SK-N-SH (cell line): ENCODE data around the gene PPP1R36. TPM values are rescaled to one million over a fixed set of nuclear protein-coding genes. Genes with fewer than 3 reads are reported as not detected.
A peak's percentile ranks its signal among the peaks of the same experiment; 100 is the strongest.

Source experiments
- CTCF ChIA-PET: fragments of 300-600, 350-600 bp; formaldehyde crosslinking; extraction: SDS; loops from one replicate; lab custom pipeline; 2021; lab: Yijun Ruan, JAX
- POLR2A ChIA-PET: fragments of 350-600 bp; sonication (Branson Sonifier 250); formaldehyde crosslinking; extraction: SDS; loops from one replicate; lab custom pipeline; 2020; ENCODE audit warnings: antibody characterized with exemption, inconsistent platforms; lab: Yijun Ruan, JAX
- DNase-seq: peaks from one replicate; pipeline ENCODE4 v3.0.0; 2012
- H2AFZ ChIP-seq: fragments of 200-600 bp; sonication (generic); 2 replicates; pipeline ENCODE4 v1.8.1; 2016; ENCODE audit warnings: antibody characterized with exemption, mild to moderate bottlenecking, low read depth
- H3F3A ChIP-seq: fragments of 200-600 bp; sonication (generic); replicated peaks from 2 replicates; pipeline ENCODE3; 2016; ENCODE audit warnings: antibody characterized with exemption, mild to moderate bottlenecking; ENCODE audit not compliant: insufficient read depth
- H3K27ac ChIP-seq, 2 experiments: fragments of 200-500 bp in 1 of 2; fragments of 200-600 bp in 1 of 2; sonication (Bioruptor generic) in 1 of 2; sonication (generic), shearing (Covaris generic) in 1 of 2; 2 replicates each; pipeline versions ENCODE4 v1.5.1 to v1.6.1; 2014 to 2016; ENCODE audit warnings: low read depth in 2 of 2, inconsistent platforms in 1 of 2, low read length in 1 of 2, mild to moderate bottlenecking in 1 of 2, mixed read lengths in 1 of 2
- H3K27me3 ChIP-seq: fragments of 200-600 bp; sonication (generic), shearing (Covaris generic); 2 replicates; pipeline ENCODE4 v1.6.1; 2016; ENCODE audit warnings: mixed run types; ENCODE audit not compliant: insufficient read depth
- H3K36me3 ChIP-seq, 2 experiments: fragments of 200-500 bp in 1 of 2; fragments of 200-600 bp in 1 of 2; sonication (Bioruptor generic) in 1 of 2; sonication (generic) in 1 of 2; replicated peaks in 1 of 2; 2 replicates each; pipeline versions ENCODE3 to v1.5.1; 2014 to 2016; ENCODE audit warnings: low read length in 1 of 2, mild to moderate bottlenecking in 1 of 2; ENCODE audit not compliant: insufficient read depth in 2 of 2, control insufficient read depth in 1 of 2
- H3K4me1 ChIP-seq, 2 experiments: fragments of 200-500 bp in 1 of 2; fragments of 200-600 bp in 1 of 2; sonication (Bioruptor generic) in 1 of 2; sonication (generic), shearing (Covaris generic) in 1 of 2; 2 replicates each; pipeline versions ENCODE4 v1.5.1 to v1.6.1; 2014 to 2016; ENCODE audit warnings: low read depth in 1 of 2, low read length in 1 of 2, mixed run types in 1 of 2; ENCODE audit not compliant: insufficient read depth in 2 of 2, control insufficient read depth in 1 of 2
- H3K4me2 ChIP-seq: fragments of 200-600 bp; sonication (generic), shearing (Covaris generic); 2 replicates; pipeline ENCODE4 v1.6.1; 2017; ENCODE audit warnings: mixed run types
- H3K4me3 ChIP-seq, 2 experiments: fragments of 200-500 bp in 1 of 2; fragments of 200-600 bp in 1 of 2; sonication (Bioruptor generic) in 1 of 2; sonication (generic), shearing (Covaris generic) in 1 of 2; 2 replicates each; pipeline versions ENCODE4 v1.5.1 to v1.8.1; 2014 to 2016; ENCODE audit warnings: low read depth in 2 of 2, inconsistent platforms in 1 of 2, low read length in 1 of 2, mild to moderate bottlenecking in 1 of 2, mixed read lengths in 1 of 2, moderate library complexity in 1 of 2
- H3K79me2 ChIP-seq: fragments of 200-600 bp; sonication (generic); 2 replicates; pipeline ENCODE4 v1.8.1; 2017; ENCODE audit warnings: mild to moderate bottlenecking; ENCODE audit not compliant: insufficient read depth
- H3K9ac ChIP-seq: fragments of 200-600 bp; sonication (generic); 2 replicates; pipeline ENCODE4 v1.6.1; 2017; ENCODE audit warnings: mixed run types
- H3K9me2 ChIP-seq: fragments of 200-600 bp; sonication (generic); 2 replicates; pipeline ENCODE4 v1.6.1; 2017; ENCODE audit warnings: mixed run types
- H3K9me3 ChIP-seq: fragments of 200-600 bp; sonication (generic); 2 replicates; pipeline ENCODE4 v1.6.1; 2017; ENCODE audit warnings: mixed run types, mild to moderate bottlenecking, moderate library complexity
- H4K20me1 ChIP-seq: fragments of 200-600 bp; sonication (generic); 2 replicates; pipeline ENCODE4 v1.6.1; 2017; ENCODE audit warnings: mild to moderate bottlenecking, mixed run types; ENCODE audit not compliant: insufficient read depth
- CHD2 ChIP-seq: fragments of 150-350 bp; IDR thresholded peaks from 2 replicates; pipeline ENCODE4 v1.6.1; 2018; ENCODE audit warnings: low read length; ENCODE audit not compliant: partially characterized antibody
- CTCF ChIP-seq: fragments of 200-600 bp; sonication (generic); IDR thresholded peaks from 2 replicates; pipeline ENCODE4 v1.6.1; 2017; ENCODE audit warnings: antibody characterized with exemption, mild to moderate bottlenecking, moderate library complexity
- GATA2 ChIP-seq: sonication (generic); formaldehyde crosslinking; IDR thresholded peaks from 2 replicates; pipeline ENCODE4 v1.5.0; 2020; ENCODE audit warnings: mild to moderate bottlenecking, missing genetic modification reagents
- MXI1 ChIP-seq: IDR thresholded peaks from 2 replicates; pipeline ENCODE4 v1.6.1; 2012; ENCODE audit warnings: mild to moderate bottlenecking, low read depth, low read length, improper control_type of control experiment
- RAD21 ChIP-seq: IDR thresholded peaks from 2 replicates; pipeline ENCODE4 v1.6.1; 2012; ENCODE audit warnings: mild to moderate bottlenecking, low read length
- RFX5 ChIP-seq: IDR thresholded peaks from 2 replicates; pipeline ENCODE4 v1.6.1; 2012; ENCODE audit warnings: mild to moderate bottlenecking, improper control_type of control experiment, low read length
- SMC3 ChIP-seq: IDR thresholded peaks from 2 replicates; pipeline ENCODE4 v1.6.1; 2012; ENCODE audit warnings: low read depth, low read length, improper control_type of control experiment
- TCF12 ChIP-seq: IDR thresholded peaks from 2 replicates; pipeline ENCODE4 v1.4.0; 2012
- YY1 ChIP-seq: IDR thresholded peaks from 2 replicates; pipeline ENCODE4 v1.4.0; 2012; ENCODE audit warnings: low read depth, mild to moderate bottlenecking
- WGBS: methylation state at CpG from one replicate; pipeline ENCODE4 v1.1.6; 2017; ENCODE audit warnings: low lambda C conversion rate; 5-methylcytosine and 5-hydroxymethylcytosine counted together
- polyA plus RNA-seq, 3 experiments: library from polyadenylated mRNA; depleted of rRNA; stranded (reverse); fragments of >200 nt; gene quantifications; 2 replicates each; pipeline ENCODE4 v1.2.3, GENCODE V29; 2012

The PPP1R36 gene
- polyA plus RNA-seq, 1 of the 3 experiments (the other 2 are of a cell fraction): 0.08 TPM

DNA sequence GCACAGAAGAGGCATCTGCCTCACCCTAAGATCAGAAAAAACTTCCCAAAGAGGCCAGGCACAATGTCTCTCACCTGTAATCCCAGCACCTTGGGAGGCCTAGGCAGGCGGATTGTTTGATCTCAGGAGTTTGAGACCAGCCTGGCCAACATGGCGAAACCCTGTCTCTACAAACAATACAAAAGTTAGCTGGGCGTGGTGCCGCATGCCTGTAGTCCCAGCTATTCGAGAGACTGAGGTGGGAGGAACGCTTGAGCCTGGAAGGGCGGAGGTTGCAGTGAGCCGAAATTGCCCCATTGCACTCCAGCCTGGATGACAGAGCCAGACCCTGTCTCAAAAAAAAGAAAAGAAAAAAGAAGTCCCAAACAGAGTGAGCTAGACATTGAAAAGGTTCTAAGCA is 40.7 kb upstream of the PPP1R36 start:
- ChIA-PET CTCF (interaction anchor here (1.0 to 4.2 kb wide), 7 partner anchors 13 to 165 kb away, joined by 3 to 48 read pairs (median 7); no protein-coding TSS in a partner anchor), POLR2A (no interaction called here)
- H2AFZ ChIP-seq: no peak overlapping the region
- no peaks in the 10 kb centered on the region for H3K9me3 ChIP-seq
- DNase-seq: no peak
- H3K27ac ChIP-seq: no peak overlapping the region
- H3K27me3 ChIP-seq: no peaks in the 10 kb centered on the region
- H3K4me1 ChIP-seq: peaks cover 13 to 25% of the 10 kb centered on the region in 2 experiments; a peak in 3 of 4 replicates
- H3K4me3 ChIP-seq: no peak overlapping the region
- peaks cover 5 to 13% of the 10 kb centered on the region in 2 experiments for H3K36me3 ChIP-seq
- peaks cover 98% of the 10 kb centered on the region for H3K79me2 ChIP-seq
- no peak for TF ChIP-seq TCF12
- no peak overlapping the region for H3K4me2 ChIP-seq
- peaks cover 5% of the 10 kb centered on the region for H3F3A ChIP-seq
- H3K9ac ChIP-seq: no peak overlapping the region
- 91% methylated on average over 8 of the region's 8 CpGs for WGBS
- H3K9me2 ChIP-seq: no peaks in the 10 kb centered on the region
- H4K20me1 ChIP-seq: peaks cover 82% of the 10 kb centered on the region

DNA sequence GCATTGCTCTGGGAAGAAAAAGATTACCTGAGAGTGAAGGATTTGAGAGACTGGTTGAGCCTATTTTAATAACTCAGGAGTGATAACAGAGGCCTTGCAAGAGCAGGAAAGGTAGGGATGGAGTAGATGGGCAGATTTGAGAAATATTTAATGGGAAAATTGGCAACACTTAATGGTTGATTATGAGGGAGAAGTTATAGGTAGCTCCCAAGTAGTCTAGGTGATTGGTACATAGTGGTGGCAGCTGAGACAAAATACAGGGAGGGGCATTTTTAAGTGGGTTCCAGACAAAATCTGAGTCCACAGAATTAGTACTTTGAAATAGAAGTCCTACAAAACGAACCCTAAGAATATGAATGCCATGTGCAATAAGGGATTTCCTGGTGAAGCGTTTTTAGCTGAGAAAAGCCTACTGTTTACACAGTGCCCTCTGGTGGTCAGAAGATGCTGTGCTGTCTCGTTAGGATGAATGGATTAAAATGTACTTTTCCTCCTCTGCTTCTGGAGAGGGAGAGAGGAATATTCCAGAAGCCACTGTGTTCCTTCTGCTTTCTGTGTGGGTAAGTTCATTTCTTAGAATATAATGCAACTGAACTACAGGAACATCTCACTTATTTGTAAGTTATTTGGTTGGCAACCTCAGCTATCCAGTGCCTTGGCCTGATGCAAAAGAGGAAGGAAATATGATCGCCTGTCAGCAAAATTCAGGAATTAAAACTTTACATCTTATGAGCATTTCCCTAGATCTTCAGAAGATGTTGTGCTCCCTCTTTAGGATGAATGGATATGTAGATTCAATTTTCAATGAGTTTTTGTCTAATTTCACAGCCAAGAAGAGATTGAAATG is 38.7 kb upstream of the PPP1R36 start:
- TF ChIP-seq YY1 (no peak), RFX5 (0 out of 2 replicates have a peak, but pooled peaks have one; percentile 25), CTCF (peak; percentile 94), RAD21 (peak; percentile 72), CHD2 (no peak), SMC3 (peak; percentile 66), MXI1 (peak; percentile 79), GATA2 (CRISPR knock-in tag) (no peak)
- Histone ChIP-seq H3K27me3 (no peaks in the 10 kb centered on the region), H3K9me2 (no peaks in the 10 kb centered on the region), H3K4me1 (peaks cover 9 to 25% of the 10 kb centered on the region in 2 experiments; a peak in 3 of 4 replicates), H3K4me2 (no peak overlapping the region), H3K9me3 (no peaks in the 10 kb centered on the region), H2AFZ (no peak overlapping the region), H3K27ac (peak overlapping the region; percentile 10 to 53; a peak in 3 of 4 replicates), H3K79me2 (peaks cover 100% of the 10 kb centered on the region), H3F3A (peaks cover 5% of the 10 kb centered on the region), H3K36me3 (peaks cover 5 to 13% of the 10 kb centered on the region in 2 experiments), H3K9ac (no peak overlapping the region), H4K20me1 (peaks cover 92% of the 10 kb centered on the region), H3K4me3 (no peak overlapping the region; a peak in 1 of 4 replicates)
- ChIA-PET CTCF (interaction anchor here (0.6 to 4.2 kb wide), 42 partner anchors 8 to 381 kb away, joined by 3 to 48 read pairs (median 6); partner anchors contain the start of gene AKAP5), POLR2A (interaction anchor here (1.0 kb wide), 1 partner anchor 29 kb away, joined by 5 read pairs; the partner anchor contains the start of gene HSPA2)
- peak; percentile 58 for DNase-seq
- WGBS: 26% methylated on average over 4 of the region's 4 CpGs
